Measurements from ENCODE around the gene SHISA6.
"Not testable (repeated sequence)": the region's sequence is repeated elsewhere in the genome, so short reads cannot be mapped to it uniquely, and the experiment has no call there.

SHISA6 gene

GRCh38 chr17:11303773-11304394, 62.9 kb downstream of the SHISA6 start:
- DNase-seq (ENCODE audit: low read depth), result no peak

- DNase-seq (ENCODE audit: low read depth), result no peak
These were observed 63.6 kb downstream of the SHISA6 start for GRCh38 chr17:11304568-11304967.

GRCh38 chr17:11305524-11305923, 64.5 kb downstream of the SHISA6 start:
- DNase-seq (ENCODE audit: low read depth), result no peak

- no peak for DNase-seq (ENCODE audit: low read depth)
These were observed 67.5 kb downstream of the SHISA6 start for GRCh38 chr17:11308531-11308930.

GRCh38 chr17:11309033-11309432, 68.0 kb downstream of the SHISA6 start:
- no peak for DNase-seq (ENCODE audit: low read depth)

- DNase-seq (ENCODE audit: low read depth), result no peak
These were observed 68.8 kb downstream of the SHISA6 start for GRCh38 chr17:11309850-11310249.

- not testable (repeated sequence) for DNase-seq (ENCODE audit: low read depth)
These were observed 75.4 kb downstream of the SHISA6 start for GRCh38 chr17:11316451-11316850.

GRCh38 chr17:11318207-11318606, 77.2 kb downstream of the SHISA6 start:
- no peak for DNase-seq (ENCODE audit: low read depth)

- no peak for DNase-seq (ENCODE audit: low read depth)
These were observed 78.9 kb downstream of the SHISA6 start for GRCh38 chr17:11319894-11320293.

GRCh38 chr17:11324021-11324420, 83.0 kb downstream of the SHISA6 start:
- DNase-seq (ENCODE audit: low read depth), result no peak

- no peak for DNase-seq (ENCODE audit: low read depth)
These were observed 83.9 kb downstream of the SHISA6 start for GRCh38 chr17:11324846-11325420.

GRCh38 chr17:11326492-11326891, 85.5 kb downstream of the SHISA6 start:
- no peak for DNase-seq (ENCODE audit: low read depth)

GRCh38 chr17:11328770-11329169, 87.8 kb downstream of the SHISA6 start:
- DNase-seq (ENCODE audit: low read depth), result no peak

GRCh38 chr17:11330006-11330405, 89.0 kb downstream of the SHISA6 start:
- no peak for DNase-seq (ENCODE audit: low read depth)

GRCh38 chr17:11330826-11331225, 89.8 kb downstream of the SHISA6 start:
- no peak for DNase-seq (ENCODE audit: low read depth)

- no peak for DNase-seq (ENCODE audit: low read depth)
These were observed 90.8 kb downstream of the SHISA6 start for GRCh38 chr17:11331547-11332513.

GRCh38 chr17:11332706-11333105, 91.7 kb downstream of the SHISA6 start:
- DNase-seq (ENCODE audit: low read depth), result no peak

- DNase-seq (ENCODE audit: low read depth), result no peak
These were observed 93.5 kb downstream of the SHISA6 start for GRCh38 chr17:11334493-11334892.

- no peak for DNase-seq (ENCODE audit: low read depth)
These were observed 95.3 kb downstream of the SHISA6 start for GRCh38 chr17:11336290-11336689.

- DNase-seq (ENCODE audit: low read depth), result no peak
These were observed 99.8 kb downstream of the SHISA6 start for GRCh38 chr17:11340803-11341202.

GRCh38 chr17:11342138-11342537, 101.1 kb downstream of the SHISA6 start:
- no peak for DNase-seq (ENCODE audit: low read depth)

- no peak for DNase-seq (ENCODE audit: low read depth)
These were observed 108.1 kb downstream of the SHISA6 start for GRCh38 chr17:11349106-11349505.

- DNase-seq (ENCODE audit: low read depth), result no peak
These were observed 110.5 kb downstream of the SHISA6 start for GRCh38 chr17:11351479-11351878.

Measured in ELR (cell line).